ENCODE data around the gene SUPT20HL1.

The SUPT20HL1 gene

DNA sequence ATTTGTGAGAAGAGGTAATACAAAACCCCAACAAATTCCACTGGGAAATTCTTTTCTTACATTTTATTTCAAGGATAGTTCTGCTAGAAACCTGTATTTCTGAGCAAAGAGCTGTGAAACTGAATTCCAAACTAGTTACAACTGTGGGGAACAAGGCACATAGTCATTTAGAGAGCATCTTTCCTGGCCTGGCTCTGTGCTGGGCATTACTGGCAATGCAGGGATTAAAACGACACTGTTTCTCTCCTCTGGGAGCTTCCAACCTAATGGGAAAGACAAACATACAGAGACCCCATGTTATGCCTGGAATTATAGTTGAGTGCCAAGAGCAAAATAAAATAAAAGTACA is 36.5 kb downstream of the SUPT20HL1 start:
- DNase-seq (ENCODE audit: low spot score): no peak

DNA sequence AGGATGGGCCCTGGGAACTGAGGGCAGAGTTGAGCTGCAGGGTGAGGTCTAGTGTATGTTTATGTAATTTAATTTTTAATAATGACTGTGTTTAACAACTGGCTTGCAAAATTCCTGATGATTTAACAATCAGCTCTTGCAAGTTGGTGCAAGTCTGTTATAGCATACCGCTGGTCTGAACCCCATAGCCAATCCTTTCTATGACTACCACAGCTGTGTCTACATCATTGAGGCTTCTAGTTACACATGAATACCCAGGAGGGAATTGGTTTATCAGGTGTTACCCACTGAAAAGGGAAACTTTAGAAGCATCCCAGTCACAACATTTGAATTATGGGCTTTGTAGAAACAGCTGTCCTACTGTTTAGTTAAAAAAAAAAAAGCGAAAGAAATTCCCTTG is 38.3 kb downstream of the SUPT20HL1 start:
- no peak for DNase-seq (ENCODE audit: low spot score)

GRCh38 chrX:24399550-24399949 is 39.1 kb downstream of the SUPT20HL1 start:
- no peak for DNase-seq (ENCODE audit: low spot score)

GRCh38 chrX:24405959-24406358 is 45.5 kb downstream of the SUPT20HL1 start:
- no peak for DNase-seq (ENCODE audit: low spot score)
